Uterus (tissue), 2 donors: Measurements from ENCODE around the gene LRBA.

Experiments used
- POLR2A ChIP-seq, 2 donors: fragments of 450-650 bp; IDR thresholded peaks; one replicate each; pipeline ENCODE4 v1.6.1; 2016; ENCODE audit warnings: antibody characterized with exemption in 2 of 2, mild to moderate bottlenecking in 1 of 2, moderate library complexity in 1 of 2
- TF ChIP-seq, protein P1 (sequence below), 4 experiments: fragments of 200-600 bp in 2 of 4; fragments of 450-650 bp in 2 of 4; sonication (generic) in 2 of 4; IDR thresholded peaks; one replicate each; pipeline ENCODE4 v1.5.1; 2016 to 2019; ENCODE audit warnings: antibody characterized with exemption in 4 of 4, mild to moderate bottlenecking in 2 of 4, moderate library complexity in 1 of 4

- TF ChIP-seq, protein P1, sequence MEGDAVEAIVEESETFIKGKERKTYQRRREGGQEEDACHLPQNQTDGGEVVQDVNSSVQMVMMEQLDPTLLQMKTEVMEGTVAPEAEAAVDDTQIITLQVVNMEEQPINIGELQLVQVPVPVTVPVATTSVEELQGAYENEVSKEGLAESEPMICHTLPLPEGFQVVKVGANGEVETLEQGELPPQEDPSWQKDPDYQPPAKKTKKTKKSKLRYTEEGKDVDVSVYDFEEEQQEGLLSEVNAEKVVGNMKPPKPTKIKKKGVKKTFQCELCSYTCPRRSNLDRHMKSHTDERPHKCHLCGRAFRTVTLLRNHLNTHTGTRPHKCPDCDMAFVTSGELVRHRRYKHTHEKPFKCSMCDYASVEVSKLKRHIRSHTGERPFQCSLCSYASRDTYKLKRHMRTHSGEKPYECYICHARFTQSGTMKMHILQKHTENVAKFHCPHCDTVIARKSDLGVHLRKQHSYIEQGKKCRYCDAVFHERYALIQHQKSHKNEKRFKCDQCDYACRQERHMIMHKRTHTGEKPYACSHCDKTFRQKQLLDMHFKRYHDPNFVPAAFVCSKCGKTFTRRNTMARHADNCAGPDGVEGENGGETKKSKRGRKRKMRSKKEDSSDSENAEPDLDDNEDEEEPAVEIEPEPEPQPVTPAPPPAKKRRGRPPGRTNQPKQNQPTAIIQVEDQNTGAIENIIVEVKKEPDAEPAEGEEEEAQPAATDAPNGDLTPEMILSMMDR (IDR thresholded peaks at IDR 0.05): no peak
- TF ChIP-seq POLR2A (IDR thresholded peaks at IDR 0.05): no peak
Measured at GRCh38 chr4:150325872-150326271, 689.2 kb downstream of the LRBA start.
